HCT116 (cell line): ENCODE data around the gene PRR12. TPM values are rescaled to one million over a fixed set of nuclear protein-coding genes. Genes with fewer than 3 reads are reported as not detected.

ENCODE experiments used
- ATAC-seq: fragments of 200-7000 bp; cut with Tn5 transposase; 2 replicates; pipeline ENCODE4 v1.9.1; 2020; ENCODE audit warnings: mild to moderate bottlenecking, moderate library complexity
- BruUV-seq: library from RNA; stranded (reverse); fragments of 400-500 nt; replicated peaks from 2 replicates; lab custom pipeline; 2021; lab: Mats Ljungman, UMichigan
- CTCF ChIA-PET: fragments of 300-600 bp; sonication (Branson Sonifier 250); formaldehyde crosslinking; loops from one replicate; lab custom pipeline; 2021; ENCODE audit warnings: antibody characterized with exemption; lab: Charles Lee
- POLR2A ChIA-PET: fragments of 300-600, 350-600 bp; sonication (Branson Sonifier 250); formaldehyde crosslinking; loops from one replicate; lab custom pipeline; 2021; ENCODE audit warnings: antibody characterized with exemption; lab: Charles Lee
- RAD21 ChIA-PET, 2 experiments: fragments of 300-600 bp; sonication (Branson Sonifier 250); formaldehyde crosslinking; loops; one replicate each; lab custom pipeline; 2023; ENCODE audit warnings: low total read pairs in 2 of 2; ENCODE audit not compliant: uncharacterized antibody in 2 of 2, unreplicated experiment in 2 of 2, low non-redundant PET in 1 of 2; lab: Charles Lee
- DNase-seq: peaks from one replicate; pipeline ENCODE4 v3.0.0-alpha.2; 2010; ENCODE audit warnings: low read depth, low spot score
- H2AFZ ChIP-seq: fragments of 200-600 bp; shearing (Covaris generic), sonication (generic); 2 replicates; pipeline ENCODE4 v1.6.1; 2017; ENCODE audit warnings: low read depth, mixed run types, mixed read lengths, antibody characterized with exemption, low read length; ENCODE audit not compliant: poor library complexity, severe bottlenecking
- H3K27ac ChIP-seq: 2 replicates; pipeline ENCODE4 v1.5.1; 2012; ENCODE audit warnings: low read depth, low read length
- H3K27me3 ChIP-seq: fragments of 200-600 bp; sonication (generic); 2 replicates; pipeline ENCODE4 v1.6.1; 2016; ENCODE audit warnings: mixed run types, low read length, mixed read lengths; ENCODE audit not compliant: insufficient read depth
- H3K36me3 ChIP-seq, 2 experiments: fragments of 200-500 bp in 1 of 2; fragments of 200-600 bp in 1 of 2; sonication (Bioruptor generic) in 1 of 2; sonication (generic) in 1 of 2; 2 replicates each; pipeline versions ENCODE4 v1.5.1 to v1.6.1; 2014 to 2016; ENCODE audit warnings: low read length in 2 of 2, inconsistent platforms in 1 of 2, mixed read lengths in 1 of 2, mixed run types in 1 of 2; ENCODE audit not compliant: insufficient read depth in 2 of 2, control insufficient read depth in 1 of 2
- H3K4me1 ChIP-seq, 2 experiments: fragments of 200-600 bp in 1 of 2; sonication (generic) in 1 of 2; 2 replicates each; pipeline versions ENCODE4 v1.5.1 to v1.6.1; 2012 to 2017; ENCODE audit warnings: low read length in 2 of 2, inconsistent platforms in 1 of 2, mild to moderate bottlenecking in 1 of 2, mixed read lengths in 1 of 2, mixed run types in 1 of 2, moderate library complexity in 1 of 2; ENCODE audit not compliant: insufficient read depth in 2 of 2, control insufficient read depth in 1 of 2
- H3K4me2 ChIP-seq: fragments of 200-600 bp; sonication (generic); 2 replicates; pipeline ENCODE4 v1.6.1; 2017; ENCODE audit warnings: mixed run types, low read length, mixed read lengths
- H3K4me3 ChIP-seq, 2 experiments: fragments of 200-600 bp in 1 of 2; sonication (generic) in 1 of 2; replicated peaks in 1 of 2; 2 replicates each; pipeline ENCODE4 v1.5.1; 2011 to 2016; ENCODE audit warnings: low read length in 2 of 2, control low read depth in 1 of 2, low read depth in 1 of 2, mild to moderate bottlenecking in 1 of 2, mixed read lengths in 1 of 2, mixed run types in 1 of 2
- H3K79me2 ChIP-seq: fragments of 200-600 bp; sonication (generic); 2 replicates; pipeline ENCODE4 v1.6.1; 2017; ENCODE audit warnings: mild to moderate bottlenecking, mixed run types, low read length, moderate library complexity, mixed read lengths; ENCODE audit not compliant: insufficient read depth
- H3K9ac ChIP-seq: fragments of 200-600 bp; sonication (generic); 2 replicates; pipeline ENCODE4 v1.6.1; 2016; ENCODE audit warnings: low read length, mixed read lengths
- H3K9me2 ChIP-seq: fragments of 200-600 bp; sonication (generic), shearing (Covaris generic); 2 replicates; pipeline ENCODE4 v1.6.1; 2017; ENCODE audit warnings: mixed run types, mild to moderate bottlenecking, moderate library complexity; ENCODE audit not compliant: insufficient read depth
- H3K9me3 ChIP-seq, 2 experiments: fragments of 200-500 bp in 1 of 2; fragments of 200-600 bp in 1 of 2; sonication (Bioruptor generic) in 1 of 2; sonication (generic) in 1 of 2; 2 replicates each; pipeline ENCODE4 v1.6.1; 2014 to 2017; ENCODE audit warnings: low read length in 2 of 2, mixed read lengths in 2 of 2, inconsistent platforms in 1 of 2, low read depth in 1 of 2, mild to moderate bottlenecking in 1 of 2, mixed run types in 1 of 2, moderate library complexity in 1 of 2; ENCODE audit not compliant: control insufficient read depth in 1 of 2, insufficient read depth in 1 of 2
- H4K20me1 ChIP-seq: fragments of 200-600 bp; sonication (generic), shearing (Covaris generic); 2 replicates; pipeline ENCODE4 v1.6.1; 2017; ENCODE audit warnings: mixed run types, mild to moderate bottlenecking, moderate library complexity; ENCODE audit not compliant: insufficient read depth
- CBX3 ChIP-seq: IDR thresholded peaks from 2 replicates; pipeline ENCODE4 v1.6.1; 2012; ENCODE audit warnings: low read depth
- CEBPB ChIP-seq: IDR thresholded peaks from 2 replicates; pipeline ENCODE4 v1.6.1; 2012; ENCODE audit warnings: low read depth
- EGR1 ChIP-seq: IDR thresholded peaks from 2 replicates; pipeline ENCODE4 v1.6.1; 2012; ENCODE audit warnings: low read depth
- ELF1 ChIP-seq: IDR thresholded peaks from 2 replicates; pipeline ENCODE4 v1.6.1; 2012; ENCODE audit warnings: low read depth, borderline replicate concordance
- EZH2 ChIP-seq: fragments of 200-600 bp; sonication (generic); IDR thresholded peaks from 2 replicates; pipeline ENCODE4 v1.6.1; 2017; ENCODE audit warnings: antibody characterized with exemption, mixed run types
- MAX ChIP-seq: IDR thresholded peaks from 2 replicates; pipeline ENCODE4 v1.6.1; 2012
- POLR2A ChIP-seq: IDR thresholded peaks from 2 replicates; pipeline ENCODE4 v1.7.0; 2011; ENCODE audit warnings: borderline replicate concordance; ENCODE audit not compliant: insufficient read depth, insufficient read length; ENCODE audit errors: extremely low read depth
- POLR2AphosphoS5 ChIP-seq: IDR thresholded peaks from 2 replicates; pipeline ENCODE4 v1.6.1; 2011; ENCODE audit warnings: mild to moderate bottlenecking, low read depth, low read length, moderate library complexity
- RAD21 ChIP-seq: IDR thresholded peaks from 2 replicates; pipeline ENCODE4 v1.6.1; 2012; ENCODE audit warnings: low read depth, mild to moderate bottlenecking
- SIN3A ChIP-seq: IDR thresholded peaks from 2 replicates; pipeline ENCODE4 v1.6.1; 2012; ENCODE audit warnings: low read depth
- SRF ChIP-seq: IDR thresholded peaks from 2 replicates; pipeline ENCODE4 v1.6.1; 2012; ENCODE audit warnings: low read depth
- TCF7L2 ChIP-seq: IDR thresholded peaks from 2 replicates; pipeline ENCODE4 v1.7.0; 2011; ENCODE audit warnings: borderline replicate concordance, inconsistent platforms; ENCODE audit not compliant: insufficient read depth, insufficient read length; ENCODE audit errors: extremely low read depth
- YY1 ChIP-seq: IDR thresholded peaks from 2 replicates; pipeline ENCODE4 v1.6.1; 2011; ENCODE audit warnings: low read length, low read depth, moderate library complexity, mild to moderate bottlenecking; ENCODE audit not compliant: insufficient replicate concordance; ENCODE audit errors: extremely low read depth
- ZNF274 ChIP-seq: fragments of 200-500 bp; sonication (Bioruptor generic); IDR thresholded peaks from 2 replicates; pipeline ENCODE4 v1.6.1; 2014; ENCODE audit warnings: mild to moderate bottlenecking, low read depth, low read length, inconsistent platforms
- intact Hi-C: fragments of 100-400 bp; cut with micrococcal nuclease; formaldehyde crosslinking; loops from 2 replicates; pipeline ENCODE4 v1.10.0; 2022
- total RNA-seq: library from RNA; stranded (reverse); gene quantifications from one replicate; pipeline ENCODE4 v1.2.1, GENCODE V29; 2021; ENCODE audit not compliant: unreplicated experiment
- TF ChIP-seq, protein P1 (sequence below): IDR thresholded peaks from 2 replicates; pipeline ENCODE4 v1.6.1; 2012; ENCODE audit warnings: low read depth
- TF ChIP-seq, protein P2 (sequence below), 3 experiments: fragments of 200-600 bp in 1 of 3; sonication (generic) in 1 of 3; IDR thresholded peaks in 2 of 3; conservative IDR thresholded peaks in 1 of 3; 2 replicates each; pipeline ENCODE4 v1.5.1; 2012 to 2017; ENCODE audit warnings: low read depth in 2 of 3, low read length in 2 of 3, antibody characterized with exemption in 1 of 3, borderline replicate concordance in 1 of 3, control low read depth in 1 of 3, mild to moderate bottlenecking in 1 of 3, mixed read lengths in 1 of 3, mixed run types in 1 of 3, moderate library complexity in 1 of 3; ENCODE audit not compliant: insufficient read depth in 1 of 3

The PRR12 gene
- total RNA-seq, 1 experiment from 2014 or later = 26.9 TPM

- no peak for TF ChIP-seq EZH2
Measured at GRCh38 chr19:49588365-49589122, 2.4 kb upstream of the PRR12 start (continued).

GRCh38 chr19:49589502-49589905 is 1.5 kb upstream of the PRR12 start:
- Histone ChIP-seq H3K36me3 (peaks cover 6 to 9% of the 10 kb centered on the region in 2 experiments; a peak in 2 of 4 replicates), H3K27ac (peak overlapping the region; percentile 61; the same call in 1 of the 2 replicates), H3K27me3 (no peaks in the 10 kb centered on the region), H3K79me2 (peaks cover 23% of the 10 kb centered on the region), H3K9ac (no peak overlapping the region), H2AFZ (no peak overlapping the region), H3K9me2 (no peaks in the 10 kb centered on the region), H3K4me2 (peak overlapping the region; percentile 93), H3K4me1 (peaks cover 10 to 33% of the 10 kb centered on the region in 2 experiments; a peak in 3 of 4 replicates), H3K4me3 (no peak overlapping the region), H3K9me3 (no peaks in the 10 kb centered on the region), H4K20me1 (peaks cover 8% of the 10 kb centered on the region; the same call in 1 of the 2 replicates)
- DNase-seq (no peak), ATAC-seq (no peak)
- ChIA-PET CTCF (interaction anchor here (2.2 kb wide), 1 partner anchor 19 kb away, joined by 7 read pairs; no protein-coding TSS in a partner anchor), POLR2A (interaction anchor here (1.0 to 5.4 kb wide), 5 partner anchors 9 to 76 kb away, joined by 3 to 50 read pairs (median 5); partner anchors contain the start of genes NOSIP, PRRG2, RRAS and SCAF1), RAD21 (no interaction called here)
- intact Hi-C loops = no loop called here
- no TSS peak for BruUV-seq
- TF ChIP-seq YY1 (no peak), TCF7L2 (no peak), SIN3A (no peak), ZNF274 (no peak), POLR2A (no peak), CBX3 (no peak), RAD21 (no peak), CEBPB (no peak), POLR2AphosphoS5 (no peak), ELF1 (no peak), SRF (no peak), EGR1 (no peak), MAX (no peak)
- TF ChIP-seq, protein P1, sequence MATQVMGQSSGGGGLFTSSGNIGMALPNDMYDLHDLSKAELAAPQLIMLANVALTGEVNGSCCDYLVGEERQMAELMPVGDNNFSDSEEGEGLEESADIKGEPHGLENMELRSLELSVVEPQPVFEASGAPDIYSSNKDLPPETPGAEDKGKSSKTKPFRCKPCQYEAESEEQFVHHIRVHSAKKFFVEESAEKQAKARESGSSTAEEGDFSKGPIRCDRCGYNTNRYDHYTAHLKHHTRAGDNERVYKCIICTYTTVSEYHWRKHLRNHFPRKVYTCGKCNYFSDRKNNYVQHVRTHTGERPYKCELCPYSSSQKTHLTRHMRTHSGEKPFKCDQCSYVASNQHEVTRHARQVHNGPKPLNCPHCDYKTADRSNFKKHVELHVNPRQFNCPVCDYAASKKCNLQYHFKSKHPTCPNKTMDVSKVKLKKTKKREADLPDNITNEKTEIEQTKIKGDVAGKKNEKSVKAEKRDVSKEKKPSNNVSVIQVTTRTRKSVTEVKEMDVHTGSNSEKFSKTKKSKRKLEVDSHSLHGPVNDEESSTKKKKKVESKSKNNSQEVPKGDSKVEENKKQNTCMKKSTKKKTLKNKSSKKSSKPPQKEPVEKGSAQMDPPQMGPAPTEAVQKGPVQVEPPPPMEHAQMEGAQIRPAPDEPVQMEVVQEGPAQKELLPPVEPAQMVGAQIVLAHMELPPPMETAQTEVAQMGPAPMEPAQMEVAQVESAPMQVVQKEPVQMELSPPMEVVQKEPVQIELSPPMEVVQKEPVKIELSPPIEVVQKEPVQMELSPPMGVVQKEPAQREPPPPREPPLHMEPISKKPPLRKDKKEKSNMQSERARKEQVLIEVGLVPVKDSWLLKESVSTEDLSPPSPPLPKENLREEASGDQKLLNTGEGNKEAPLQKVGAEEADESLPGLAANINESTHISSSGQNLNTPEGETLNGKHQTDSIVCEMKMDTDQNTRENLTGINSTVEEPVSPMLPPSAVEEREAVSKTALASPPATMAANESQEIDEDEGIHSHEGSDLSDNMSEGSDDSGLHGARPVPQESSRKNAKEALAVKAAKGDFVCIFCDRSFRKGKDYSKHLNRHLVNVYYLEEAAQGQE = no peak
- TF ChIP-seq, protein P2, sequence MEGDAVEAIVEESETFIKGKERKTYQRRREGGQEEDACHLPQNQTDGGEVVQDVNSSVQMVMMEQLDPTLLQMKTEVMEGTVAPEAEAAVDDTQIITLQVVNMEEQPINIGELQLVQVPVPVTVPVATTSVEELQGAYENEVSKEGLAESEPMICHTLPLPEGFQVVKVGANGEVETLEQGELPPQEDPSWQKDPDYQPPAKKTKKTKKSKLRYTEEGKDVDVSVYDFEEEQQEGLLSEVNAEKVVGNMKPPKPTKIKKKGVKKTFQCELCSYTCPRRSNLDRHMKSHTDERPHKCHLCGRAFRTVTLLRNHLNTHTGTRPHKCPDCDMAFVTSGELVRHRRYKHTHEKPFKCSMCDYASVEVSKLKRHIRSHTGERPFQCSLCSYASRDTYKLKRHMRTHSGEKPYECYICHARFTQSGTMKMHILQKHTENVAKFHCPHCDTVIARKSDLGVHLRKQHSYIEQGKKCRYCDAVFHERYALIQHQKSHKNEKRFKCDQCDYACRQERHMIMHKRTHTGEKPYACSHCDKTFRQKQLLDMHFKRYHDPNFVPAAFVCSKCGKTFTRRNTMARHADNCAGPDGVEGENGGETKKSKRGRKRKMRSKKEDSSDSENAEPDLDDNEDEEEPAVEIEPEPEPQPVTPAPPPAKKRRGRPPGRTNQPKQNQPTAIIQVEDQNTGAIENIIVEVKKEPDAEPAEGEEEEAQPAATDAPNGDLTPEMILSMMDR (IDR thresholded peaks at IDR 0.05 in 2 of 3, conservative IDR thresholded peaks at IDR 0.05 in 1 of 3; ENCODE audit: borderline replicate concordance in 1 of 3, insufficient read depth in 1 of 3, low read depth in 2 of 3, low read length in 2 of 3) = no peak
